Bronchial epithelial cell (primary cell): ENCODE measurements around the gene GDF2. TPM values are rescaled to one million over a fixed set of nuclear protein-coding genes. Genes with fewer than 3 reads are reported as not detected.

Experiments used
- DNase-seq: peaks from one replicate; pipeline ENCODE4 v3.0.0-alpha.2; 2010; ENCODE audit warnings: low read depth
- FAIRE-seq: peaks from 2 replicates; lab custom pipeline; 2011; peaks lifted over from hg19 to GRCh38; lab: Jason Lieb, UNC
- H3K27me3 ChIP-seq: 2 replicates; pipeline ENCODE4 v1.5.1; 2011; ENCODE audit warnings: low read length; ENCODE audit not compliant: control insufficient read depth, insufficient read depth
- H3K36me3 ChIP-seq: 2 replicates; pipeline ENCODE4 v1.5.1; 2011; ENCODE audit warnings: low read length; ENCODE audit not compliant: control insufficient read depth, insufficient read depth
- H3K4me3 ChIP-seq: 2 replicates; pipeline ENCODE4 v1.5.1; 2011; ENCODE audit warnings: mild to moderate bottlenecking, low read depth, low read length, control low read depth
- total RNA-seq: library from RNA; depleted of rRNA; stranded (reverse); fragments of >200 nt; gene quantifications from 2 replicates; pipeline ENCODE4 v1.2.1, GENCODE V29; 2014
- TF ChIP-seq, protein P1 (sequence below): IDR thresholded peaks from 2 replicates; pipeline ENCODE4 v1.5.1; 2011; ENCODE audit warnings: mild to moderate bottlenecking, moderate library complexity, low read length, control low read depth, inconsistent platforms; ENCODE audit not compliant: insufficient read depth, severe bottlenecking

The GDF2 gene
- total RNA-seq, 1 donor from 2014 or later, result not detected

DNA sequence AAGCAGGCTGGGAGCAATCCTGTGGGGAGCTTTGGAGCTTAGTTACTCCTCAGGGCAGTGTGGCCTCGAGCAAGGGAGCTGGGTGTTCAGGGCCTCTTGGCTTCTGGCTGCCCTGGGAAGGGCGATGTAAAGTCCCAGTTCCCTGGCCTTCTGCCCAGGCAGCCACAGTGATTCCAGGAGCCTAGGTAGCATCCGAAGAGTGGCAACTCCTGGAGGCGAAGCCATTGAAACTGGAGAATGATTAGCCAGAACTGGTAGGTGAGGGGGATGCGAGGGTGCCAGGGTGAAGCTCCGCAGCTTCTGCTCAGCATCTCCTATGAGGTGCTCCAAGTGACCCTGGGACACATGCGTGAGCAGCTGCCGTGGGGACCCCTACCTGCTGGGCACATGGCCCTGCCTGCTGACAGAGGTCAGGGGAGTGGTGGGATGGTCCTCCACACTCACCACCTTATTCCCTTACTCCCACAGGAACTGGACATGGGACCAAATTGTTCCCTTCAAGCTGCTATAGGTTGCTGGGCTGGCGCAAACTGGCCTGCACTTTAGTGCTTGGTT is 7.8 kb upstream of the GDF2 start:
- no peaks in the 10 kb centered on the region for H3K36me3 ChIP-seq
- TF ChIP-seq, protein P1, sequence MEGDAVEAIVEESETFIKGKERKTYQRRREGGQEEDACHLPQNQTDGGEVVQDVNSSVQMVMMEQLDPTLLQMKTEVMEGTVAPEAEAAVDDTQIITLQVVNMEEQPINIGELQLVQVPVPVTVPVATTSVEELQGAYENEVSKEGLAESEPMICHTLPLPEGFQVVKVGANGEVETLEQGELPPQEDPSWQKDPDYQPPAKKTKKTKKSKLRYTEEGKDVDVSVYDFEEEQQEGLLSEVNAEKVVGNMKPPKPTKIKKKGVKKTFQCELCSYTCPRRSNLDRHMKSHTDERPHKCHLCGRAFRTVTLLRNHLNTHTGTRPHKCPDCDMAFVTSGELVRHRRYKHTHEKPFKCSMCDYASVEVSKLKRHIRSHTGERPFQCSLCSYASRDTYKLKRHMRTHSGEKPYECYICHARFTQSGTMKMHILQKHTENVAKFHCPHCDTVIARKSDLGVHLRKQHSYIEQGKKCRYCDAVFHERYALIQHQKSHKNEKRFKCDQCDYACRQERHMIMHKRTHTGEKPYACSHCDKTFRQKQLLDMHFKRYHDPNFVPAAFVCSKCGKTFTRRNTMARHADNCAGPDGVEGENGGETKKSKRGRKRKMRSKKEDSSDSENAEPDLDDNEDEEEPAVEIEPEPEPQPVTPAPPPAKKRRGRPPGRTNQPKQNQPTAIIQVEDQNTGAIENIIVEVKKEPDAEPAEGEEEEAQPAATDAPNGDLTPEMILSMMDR, result no peak
- no peak overlapping the region for H3K4me3 ChIP-seq
- peaks cover 3% of the 10 kb centered on the region for H3K27me3 ChIP-seq
- no peak for FAIRE-seq
- no peak for DNase-seq

DNA sequence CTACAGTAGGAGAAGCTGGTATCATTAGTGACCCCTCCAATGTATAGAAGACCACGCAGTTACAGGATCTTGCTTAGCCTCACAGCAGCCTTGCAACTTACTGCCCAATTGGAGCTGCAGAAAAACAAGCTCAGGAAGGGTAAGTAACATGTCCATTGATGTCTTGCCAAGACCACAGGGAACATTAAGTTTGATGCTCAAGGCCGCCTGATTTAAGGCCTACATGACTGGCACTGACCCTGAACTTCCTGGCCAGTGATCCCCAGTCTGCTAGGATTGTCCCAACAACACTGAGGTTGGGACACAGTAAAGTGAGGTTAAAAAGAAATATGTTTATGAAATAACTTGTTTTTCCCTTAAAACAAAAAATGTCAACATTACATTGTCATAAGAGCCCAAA is 6.8 kb upstream of the GDF2 start:
- TF ChIP-seq, protein P1, result no peak
- Histone ChIP-seq H3K27me3 (peaks cover 3% of the 10 kb centered on the region), H3K36me3 (no peaks in the 10 kb centered on the region), H3K4me3 (no peak overlapping the region)
- DNase-seq (no peak), FAIRE-seq (no peak)

DNA sequence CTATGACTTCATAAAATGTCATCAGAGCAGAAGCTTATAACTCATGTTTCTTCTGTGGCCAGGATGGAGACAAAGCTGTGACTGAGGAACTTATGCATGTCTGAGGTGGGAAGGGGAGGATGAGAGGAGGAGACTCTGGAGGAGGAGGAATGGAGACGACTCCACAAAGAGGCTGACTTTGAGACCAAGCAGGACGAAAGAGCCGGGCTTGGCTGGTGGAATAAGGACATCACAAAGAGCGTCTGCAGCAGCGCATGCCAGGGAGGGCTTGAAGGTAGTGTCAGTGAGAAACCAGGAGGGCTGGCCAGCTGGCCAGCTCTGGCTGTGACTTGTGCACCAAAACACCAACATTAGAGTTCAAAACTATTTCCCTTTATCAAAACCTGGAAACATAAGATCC is 6.1 kb upstream of the GDF2 start:
- TF ChIP-seq, protein P1, result no peak
- H3K36me3 ChIP-seq, result no peaks in the 10 kb centered on the region
- DNase-seq, result no peak
- H3K4me3 ChIP-seq, result no peak overlapping the region
- no peak for FAIRE-seq
- H3K27me3 ChIP-seq, result peaks cover 6% of the 10 kb centered on the region

DNA sequence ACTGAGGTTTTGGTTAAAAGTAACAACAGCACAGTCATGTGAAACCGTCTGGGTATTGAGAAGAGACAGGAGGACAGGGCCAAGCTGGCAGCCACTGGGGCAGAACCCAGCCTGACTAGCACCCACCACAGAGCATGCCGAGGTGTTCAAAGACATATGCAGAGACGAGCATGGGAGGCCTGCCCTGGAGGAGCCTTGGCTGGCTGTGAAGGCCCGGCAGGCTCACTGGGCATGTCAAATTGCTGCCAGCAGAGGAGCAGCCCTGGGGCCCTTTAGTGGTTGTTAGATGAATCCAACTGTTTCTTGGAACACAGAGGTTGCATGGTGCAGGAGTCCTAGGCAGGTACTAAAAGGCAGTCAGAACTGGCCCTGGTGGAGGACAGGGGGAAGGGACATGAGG is 5.0 kb upstream of the GDF2 start:
- H3K27me3 ChIP-seq, result peaks cover 5% of the 10 kb centered on the region
- no peak for DNase-seq
- no peaks in the 10 kb centered on the region for H3K36me3 ChIP-seq
- no peak for FAIRE-seq
- TF ChIP-seq, protein P1, result no peak
- no peak overlapping the region for H3K4me3 ChIP-seq

DNA sequence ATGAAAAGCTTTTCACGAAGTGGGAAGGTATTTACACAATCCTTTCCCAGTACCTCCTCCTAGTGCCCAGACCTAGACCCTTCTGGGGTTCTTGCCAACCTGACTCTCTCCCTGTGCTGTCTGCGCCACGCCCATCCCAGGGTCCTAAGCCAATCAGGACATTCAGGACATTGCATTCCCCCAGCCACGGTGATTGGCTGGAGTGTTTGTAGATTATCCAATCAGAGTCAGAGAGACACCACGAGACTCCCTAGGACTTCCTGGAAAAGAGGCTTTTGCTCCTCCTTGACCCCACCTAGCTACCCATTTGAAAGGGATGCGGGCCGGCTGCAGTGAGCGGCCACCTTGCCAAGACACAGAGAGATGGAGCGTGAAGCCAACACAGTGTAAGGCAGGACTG is 3.5 kb upstream of the GDF2 start:
- FAIRE-seq, result no peak
- Histone ChIP-seq H3K36me3 (no peaks in the 10 kb centered on the region), H3K4me3 (no peak overlapping the region), H3K27me3 (peaks cover 5% of the 10 kb centered on the region)
- DNase-seq, result no peak
- TF ChIP-seq, protein P1, result no peak

DNA sequence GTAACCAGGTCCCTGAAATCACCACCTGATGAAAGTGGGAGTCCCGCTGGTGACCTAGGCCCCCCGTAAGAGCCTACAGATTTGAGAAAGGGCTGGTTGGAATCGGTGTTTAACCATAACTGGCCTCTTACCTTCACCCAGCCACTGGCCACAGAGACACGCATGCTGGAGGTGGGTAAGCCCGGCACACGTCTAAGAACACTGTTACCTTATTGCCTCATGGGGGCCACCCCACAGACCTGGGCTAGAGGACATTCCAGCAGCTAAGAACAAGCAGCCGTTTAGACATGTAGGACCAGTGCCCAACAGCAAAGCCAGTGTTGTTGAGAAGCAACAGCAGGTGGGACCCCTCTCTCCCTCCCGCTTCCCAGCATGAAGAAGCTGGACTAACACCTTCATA is 2.5 kb upstream of the GDF2 start:
- H3K27me3 ChIP-seq, result peaks cover 5% of the 10 kb centered on the region
- no peaks in the 10 kb centered on the region for H3K36me3 ChIP-seq
- FAIRE-seq, result no peak
- no peak overlapping the region for H3K4me3 ChIP-seq
- DNase-seq, result no peak
- TF ChIP-seq, protein P1, result no peak
